Inflammatory macrophage treated with lipopolysaccharide for 4 hours (primary cell): ENCODE data around the gene PGBD2.
A peak's percentile ranks its signal among the peaks of the same experiment; 100 is the strongest.
"Not testable (repeated sequence)": the region's sequence is repeated elsewhere in the genome, so short reads cannot be mapped to it uniquely, and the experiment has no call there.

Experiments used
- DNase-seq: peaks from one replicate; pipeline ENCODE4 v3.0.0-alpha.2; 2020

PGBD2 gene

DNA sequence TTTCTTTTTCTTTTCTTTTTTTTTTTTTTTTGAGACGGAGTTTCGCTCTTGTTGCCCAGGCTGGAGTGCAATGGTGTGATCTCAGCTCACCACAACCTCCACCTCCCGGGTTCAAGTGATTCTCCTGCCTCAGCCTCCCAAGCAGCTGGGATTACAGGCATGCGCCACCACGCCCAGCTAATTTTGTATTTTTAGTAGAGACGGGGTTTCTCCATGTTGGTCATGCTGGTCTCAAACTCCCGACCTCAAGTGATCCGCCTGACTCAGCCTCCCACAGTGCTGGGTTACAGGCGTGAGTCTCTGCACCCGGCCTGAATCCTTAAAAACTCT is 16.2 kb upstream of the PGBD2 start:
- DNase-seq: not testable (repeated sequence)

DNA sequence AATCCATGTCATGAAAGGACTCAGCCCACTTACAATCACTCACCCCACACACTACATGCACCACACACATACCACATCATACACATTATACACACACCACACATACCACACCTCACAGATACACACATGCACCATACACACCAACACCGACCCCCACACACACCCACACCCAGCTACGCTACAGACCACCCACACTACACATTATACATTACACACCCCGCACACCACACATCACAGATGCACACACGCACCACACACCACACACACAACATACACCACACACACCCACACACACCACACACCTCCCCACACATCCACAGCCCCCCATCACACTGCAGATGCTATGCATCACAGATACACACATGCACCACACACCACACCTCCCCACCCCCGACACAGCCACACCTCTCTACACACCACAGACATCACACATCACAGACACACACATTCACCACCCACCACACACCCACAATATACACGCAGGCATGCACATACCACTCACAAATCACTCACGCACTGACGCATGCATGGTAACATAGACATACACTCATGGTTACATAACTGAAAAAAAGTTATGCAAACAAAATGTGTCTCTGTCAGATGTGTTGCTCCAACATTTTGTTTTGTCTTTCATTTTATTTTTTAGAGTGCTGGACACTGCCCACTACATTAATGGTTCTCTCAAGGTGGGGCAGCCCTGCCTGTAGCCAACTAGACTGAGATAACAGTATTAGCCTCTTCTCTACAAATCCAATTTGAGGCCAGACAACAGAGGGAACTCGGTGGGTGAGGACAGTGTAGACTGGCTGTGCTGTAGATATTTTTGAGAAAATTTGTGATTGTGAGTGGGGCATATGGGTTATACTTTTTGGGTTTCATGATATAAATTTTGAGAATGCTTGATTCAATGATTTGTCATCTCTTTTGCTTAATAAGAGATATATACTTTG is 15.2 kb upstream of the PGBD2 start:
- DNase-seq: no peak

- no peak for DNase-seq
Measured at GRCh38 chr1:248891758-248892157, 14.3 kb upstream of the PGBD2 start.

DNA sequence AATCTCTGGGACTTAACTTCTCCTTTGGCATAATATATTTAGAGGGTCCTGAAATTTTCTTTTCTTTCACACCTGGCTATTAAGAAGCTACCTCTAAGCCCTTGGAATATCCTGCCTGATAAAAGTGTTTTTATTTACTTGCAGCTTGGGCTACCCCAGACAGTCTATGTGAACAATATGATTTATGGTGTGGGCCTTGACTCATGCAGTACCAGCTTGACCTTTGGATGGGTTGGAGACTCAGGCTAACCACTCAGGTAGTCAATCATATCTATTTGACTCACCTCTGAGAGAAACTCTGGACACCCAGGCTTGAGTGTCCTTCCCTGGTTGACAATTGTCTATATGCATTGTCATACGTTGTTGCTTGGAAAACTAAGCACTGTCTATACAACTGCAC is 13.4 kb upstream of the PGBD2 start:
- no peak for DNase-seq

DNA sequence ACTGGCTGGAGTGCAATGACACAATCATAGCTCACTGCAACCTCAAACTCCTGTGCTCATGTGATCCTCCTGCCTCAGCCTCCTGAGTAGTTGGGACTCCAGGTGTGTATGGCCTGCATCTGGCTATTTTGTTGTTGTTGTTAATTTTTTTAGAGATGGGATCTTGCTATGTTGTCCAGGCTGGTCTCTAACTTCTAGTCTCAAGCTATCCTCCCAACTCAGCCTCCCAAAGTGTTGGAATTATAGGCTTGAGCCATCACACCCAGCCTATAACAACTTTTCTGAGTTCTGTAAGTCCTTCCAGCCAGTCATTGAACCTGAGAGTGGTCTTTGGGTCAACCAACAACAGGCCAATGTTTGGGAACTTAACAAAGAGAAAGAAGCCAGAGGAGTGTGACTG is 11.2 kb upstream of the PGBD2 start:
- DNase-seq: no peak

GRCh38 chr1:248897412-248898337 is 8.4 kb upstream of the PGBD2 start:
- DNase-seq: no peak

DNA sequence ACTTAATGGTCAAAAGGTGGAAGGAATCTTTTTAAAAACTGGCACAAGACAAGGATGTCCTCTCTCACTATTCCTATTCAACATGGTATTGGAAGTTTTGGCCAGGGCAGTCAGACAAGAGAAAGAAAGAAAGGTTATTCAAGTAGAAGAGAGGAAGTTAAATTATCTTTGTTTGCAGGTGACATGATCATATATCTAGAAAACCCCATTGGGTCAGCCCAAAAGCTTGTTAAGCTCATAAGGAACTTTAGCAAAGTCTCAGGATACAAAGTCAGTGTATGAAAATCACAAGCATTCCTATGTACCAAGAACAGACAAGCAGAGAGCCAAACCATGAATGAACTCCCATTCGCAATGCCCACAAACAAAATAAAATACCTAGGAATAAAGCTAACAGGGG is 5.4 kb upstream of the PGBD2 start:
- no peak for DNase-seq

DNA sequence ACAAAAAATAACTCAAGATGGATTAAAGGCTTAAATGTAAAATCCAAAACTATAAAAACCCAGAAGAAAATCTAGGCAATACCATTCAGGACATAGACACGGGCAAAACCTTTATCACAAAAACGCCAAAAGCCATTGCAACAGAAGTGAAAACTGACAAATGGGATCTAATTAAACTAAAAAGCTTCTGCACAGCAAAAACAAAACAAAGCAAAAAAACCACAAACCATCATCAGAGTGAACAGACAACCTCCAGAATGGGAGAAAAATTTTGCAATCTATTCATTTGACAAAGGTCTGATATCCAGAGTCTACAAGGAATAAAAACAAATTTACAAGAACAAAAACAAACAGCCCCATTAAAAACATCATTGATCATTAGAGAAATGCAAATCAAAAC is 4.5 kb upstream of the PGBD2 start:
- no peak for DNase-seq

DNA sequence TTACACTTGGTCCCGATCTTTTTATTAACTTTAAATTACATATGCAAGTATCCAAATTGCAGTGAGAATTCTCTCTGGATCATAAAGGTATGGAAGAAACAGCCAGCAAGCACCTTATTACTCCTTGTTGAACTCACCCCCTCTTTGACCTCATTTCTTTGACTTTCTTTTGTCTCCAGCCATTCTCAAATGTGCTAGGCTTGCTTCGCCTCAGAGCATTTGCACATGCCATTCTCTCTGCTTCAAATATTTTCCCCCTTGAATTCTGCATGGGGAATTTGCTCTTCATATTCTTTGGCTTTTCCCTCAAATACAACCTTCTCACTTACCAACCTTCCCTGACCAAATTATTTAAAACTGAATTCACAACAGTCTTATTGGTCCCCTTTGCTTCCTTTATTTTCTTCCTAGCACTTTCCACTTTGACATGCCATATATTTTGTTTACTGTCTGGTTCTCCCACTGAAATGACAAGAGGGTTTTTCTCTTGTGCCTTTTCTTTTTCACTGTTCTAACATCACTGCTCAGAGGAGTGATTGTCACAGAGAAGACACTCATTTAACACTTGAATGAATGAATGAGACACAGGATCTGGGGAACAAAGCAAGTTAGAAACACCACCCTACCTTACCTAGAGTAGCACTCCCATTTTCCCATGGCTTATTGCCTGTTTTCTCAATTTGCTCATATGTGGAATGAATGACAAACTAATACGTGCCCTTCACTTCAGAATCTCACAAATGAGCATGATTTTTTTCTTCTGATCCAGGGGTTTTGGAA is 1.4 kb upstream of the PGBD2 start:
- DNase-seq: no peak

DNA sequence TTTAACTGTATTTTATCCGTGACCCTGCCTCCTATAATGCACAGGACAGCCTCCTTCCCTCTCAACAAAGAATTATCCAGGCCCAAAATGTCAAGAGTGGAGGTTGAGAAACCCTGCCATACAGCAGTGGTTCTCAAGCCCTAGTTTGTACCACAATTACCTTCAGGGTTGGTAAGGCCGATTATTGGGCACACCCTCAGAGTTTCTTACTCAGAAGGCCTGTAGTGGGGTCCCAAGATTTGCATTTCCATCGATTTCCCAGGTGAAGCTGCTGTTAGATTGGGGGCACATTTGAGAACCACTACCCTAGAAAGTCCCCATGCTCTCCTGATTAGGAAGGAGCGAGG is 400 bp upstream of the PGBD2 start:
- DNase-seq: no peak

DNA sequence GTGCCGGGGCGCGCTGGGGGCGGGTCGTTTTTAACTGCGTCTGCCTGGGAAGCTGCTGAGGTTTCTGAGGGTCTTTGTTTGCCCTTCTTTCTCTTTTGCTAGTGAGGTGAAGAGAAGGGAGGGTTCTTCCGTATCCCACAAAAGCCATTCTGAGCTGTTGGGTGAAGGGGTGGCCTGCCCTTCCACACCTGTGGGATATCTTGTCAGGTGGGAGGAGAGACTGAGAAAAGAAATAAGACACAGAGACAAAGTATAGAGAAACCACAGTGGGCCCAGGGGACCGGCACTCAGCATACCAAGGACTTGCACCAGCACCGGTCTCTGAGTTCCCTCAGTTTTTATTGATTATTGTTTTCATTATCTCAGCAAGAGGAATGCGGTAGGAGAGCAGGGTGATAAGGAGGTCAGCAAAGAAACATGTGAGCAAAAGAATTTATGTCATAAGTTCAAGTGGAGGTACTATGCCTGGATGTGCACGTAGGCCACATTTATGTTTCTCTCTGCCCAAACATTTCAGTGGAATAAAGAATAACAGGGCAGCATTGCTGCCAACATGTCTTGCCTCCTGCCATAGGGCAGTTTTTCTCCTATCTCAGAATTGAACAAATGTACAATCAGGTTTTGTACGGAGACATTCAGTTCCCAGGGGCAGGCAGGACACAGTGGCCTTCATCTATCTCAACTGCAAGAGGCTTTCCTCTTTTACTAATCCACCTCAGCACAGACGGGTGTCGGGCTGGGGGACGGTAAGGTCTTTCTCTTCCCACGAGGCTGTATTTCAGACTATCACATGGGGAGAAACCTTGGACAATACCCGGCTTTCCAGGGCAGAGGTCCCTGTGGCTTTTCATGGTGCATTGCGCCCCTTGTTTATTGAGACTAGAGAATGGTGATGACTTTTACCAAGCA is 972 bp downstream of the PGBD2 start:
- DNase-seq: no peak

DNA sequence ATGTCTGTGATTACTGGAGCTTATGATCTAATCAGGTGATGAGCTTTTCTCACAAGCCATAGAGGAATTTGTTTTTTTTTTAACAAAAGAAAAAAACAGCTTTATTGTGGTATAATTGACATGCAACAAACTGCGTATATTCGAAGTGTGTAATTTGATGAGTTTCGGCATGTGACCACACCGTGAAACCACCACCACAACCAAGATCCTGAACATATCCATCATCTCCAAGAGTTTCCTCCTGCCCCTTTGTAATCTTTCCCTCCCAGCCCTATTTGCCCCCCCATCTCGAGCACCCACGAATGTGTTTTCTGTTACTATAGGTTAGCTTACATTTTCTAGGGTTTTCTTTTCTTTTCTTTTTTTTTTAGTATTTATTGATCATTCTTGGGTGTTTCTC is 4.7 kb downstream of the PGBD2 start:
- no peak for DNase-seq

DNA sequence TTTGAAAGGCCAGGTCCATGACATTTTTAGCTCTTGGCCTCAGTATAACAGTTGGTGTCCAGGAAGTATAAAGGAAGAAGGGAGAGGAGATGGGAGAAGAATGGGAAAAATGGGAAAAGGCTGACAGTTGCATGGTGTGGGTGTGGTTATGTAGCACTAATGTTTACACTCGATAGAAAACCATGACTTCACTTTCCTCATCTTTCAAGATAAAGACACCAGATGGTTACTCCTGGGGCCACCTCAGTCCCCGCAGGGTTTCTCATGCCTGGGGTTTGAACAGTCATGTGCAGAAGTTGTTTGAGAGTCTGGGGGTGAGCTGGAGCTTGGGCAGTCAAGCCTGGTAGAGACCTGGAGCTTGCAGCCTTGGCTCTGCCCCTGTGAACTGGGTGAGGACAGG is 7.9 kb downstream of the PGBD2 start:
- no peak for DNase-seq

GRCh38 chr1:248914796-248915381 is 8.9 kb downstream of the PGBD2 start:
- no peak for DNase-seq

- no peak for DNase-seq
Measured at GRCh38 chr1:248918131-248918530, 12.1 kb downstream of the PGBD2 start.

- DNase-seq: no peak
Measured at GRCh38 chr1:248923352-248924338, 17.6 kb downstream of the PGBD2 start.

GRCh38 chr1:248924696-248925532 is 18.9 kb downstream of the PGBD2 start:
- DNase-seq: peak; percentile 59

DNA sequence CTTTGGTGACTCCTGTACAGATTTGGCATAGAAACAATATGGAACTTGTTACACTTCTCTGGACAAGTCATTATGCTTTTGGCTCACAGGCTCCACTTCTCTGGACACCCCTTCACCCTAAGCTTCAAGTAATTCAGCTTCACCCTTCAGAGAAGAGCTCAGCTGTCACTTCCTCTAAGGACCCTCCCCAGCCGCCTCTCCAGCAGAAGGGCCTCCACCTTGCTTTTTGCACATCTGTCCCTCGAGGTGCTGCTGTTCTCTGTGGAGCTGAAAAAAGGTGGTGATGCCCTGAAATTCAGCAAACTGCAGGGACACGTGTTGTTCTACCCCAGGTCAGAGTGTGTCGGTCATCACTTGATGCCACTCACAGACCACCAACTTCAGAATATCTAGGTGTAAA is 19.8 kb downstream of the PGBD2 start:
- DNase-seq: not testable (repeated sequence)

DNA sequence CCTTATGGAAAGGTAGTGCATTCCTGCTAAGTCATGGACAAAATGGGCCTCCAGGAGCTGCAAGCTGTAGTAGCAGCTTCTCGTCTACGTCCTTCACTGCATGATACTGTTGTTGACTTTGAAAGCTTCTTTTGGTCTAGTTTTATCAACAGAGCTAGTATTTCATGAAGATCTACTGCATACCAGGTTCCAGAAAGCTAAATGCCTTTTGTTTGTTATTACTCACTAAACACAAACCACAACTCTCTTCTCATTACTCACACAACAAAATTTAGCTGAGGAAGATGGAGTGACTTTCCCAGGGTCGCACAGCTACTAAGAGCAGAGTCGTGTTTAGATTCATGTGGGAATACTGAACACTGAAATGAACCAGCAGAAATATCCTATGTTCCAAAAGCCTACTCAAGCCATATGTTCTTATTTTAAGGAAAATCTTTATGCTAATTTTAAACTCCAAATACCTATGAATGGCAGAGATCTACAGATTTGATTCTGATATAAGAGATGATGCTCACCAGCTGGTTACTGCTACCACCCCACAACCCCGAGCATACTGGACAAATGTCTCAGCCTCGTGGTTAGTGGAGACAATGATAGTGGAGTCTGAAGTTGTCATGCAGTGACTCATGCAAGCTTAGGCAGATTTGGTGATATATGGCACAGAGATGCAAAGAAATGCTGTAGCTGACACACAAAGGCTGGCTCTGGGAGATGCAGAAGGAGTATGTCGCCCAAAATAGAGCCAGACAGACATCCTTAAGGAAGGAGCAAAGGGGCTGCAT is 20.6 kb downstream of the PGBD2 start:
- DNase-seq: no peak
